NOMO-1 treated with dmso at 0.1 percent for 144 hours (cell line): ENCODE measurements around the gene AARS2.

Experiments used
- DNase-seq: peaks from one replicate; lab custom pipeline; 2025; ENCODE audit not compliant: unreplicated experiment; lab: John Stamatoyannopoulos, UW

Gene AARS2

DNA sequence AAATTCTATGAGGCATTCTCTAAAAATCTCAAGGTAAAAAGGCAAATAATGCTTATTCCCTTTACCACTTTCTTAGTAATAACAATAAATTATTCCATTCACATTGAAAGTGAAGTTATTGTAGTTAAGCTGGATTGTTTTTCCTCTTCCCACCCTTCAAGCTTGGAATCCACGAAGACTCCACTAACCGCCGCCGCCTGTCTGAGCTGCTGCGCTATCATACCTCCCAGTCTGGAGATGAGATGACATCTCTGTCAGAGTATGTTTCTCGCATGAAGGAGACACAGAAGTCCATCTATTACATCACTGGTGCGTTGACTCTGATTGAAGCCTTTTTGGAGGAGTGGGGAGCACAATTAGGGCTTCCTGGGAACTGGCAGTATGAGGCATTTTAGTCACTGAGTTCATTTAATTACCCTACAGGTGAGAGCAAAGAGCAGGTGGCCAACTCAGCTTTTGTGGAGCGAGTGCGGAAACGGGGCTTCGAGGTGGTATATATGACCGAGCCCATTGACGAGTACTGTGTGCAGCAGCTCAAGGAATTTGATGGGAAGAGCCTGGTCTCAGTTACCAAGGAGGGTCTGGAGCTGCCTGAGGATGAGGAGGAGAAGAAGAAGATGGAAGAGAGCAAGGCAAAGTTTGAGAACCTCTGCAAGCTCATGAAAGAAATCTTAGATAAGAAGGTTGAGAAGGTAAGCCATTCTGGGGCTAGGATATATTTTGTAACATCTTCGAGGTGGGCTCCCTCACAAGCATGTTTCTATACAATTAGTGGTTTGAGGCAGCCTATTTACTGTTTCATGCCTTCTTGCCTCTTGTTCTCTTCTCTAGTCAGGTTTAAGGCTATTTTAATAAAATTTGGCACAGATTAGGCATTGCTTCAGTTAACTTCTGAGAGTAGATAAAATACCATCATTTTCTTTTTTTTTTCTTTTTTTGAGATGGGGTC, 61.3 kb downstream of the AARS2 start:
- no peak for DNase-seq

DNA sequence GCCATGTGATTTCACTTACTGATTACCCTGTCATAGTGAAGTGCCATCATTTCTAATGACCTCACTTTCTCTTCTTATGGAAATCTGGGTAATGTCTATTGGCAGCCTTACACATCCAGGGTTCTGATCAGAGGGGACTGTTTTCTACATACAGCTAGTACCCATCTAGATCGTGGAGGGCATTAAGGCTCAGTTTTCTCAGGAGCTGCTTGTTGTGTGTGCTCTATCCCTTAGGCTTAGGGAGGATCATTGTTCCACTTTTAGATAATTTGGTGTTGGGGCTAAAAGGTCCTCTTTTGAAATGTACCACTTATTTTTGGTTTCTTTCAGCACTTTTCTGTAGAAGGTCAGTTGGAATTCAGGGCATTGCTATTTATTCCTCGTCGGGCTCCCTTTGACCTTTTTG, 62.4 kb downstream of the AARS2 start:
- no peak for DNase-seq

- DNase-seq, result no peak
Observed at GRCh38 chr6:44250067-44250717, 63.0 kb downstream of the AARS2 start.
